H1 (cell line): ENCODE data around the gene KDM6B. TPM values are rescaled to one million over a fixed set of nuclear protein-coding genes. Genes with fewer than 3 reads are reported as not detected.

Experiments used
- CTCF ChIA-PET: fragments of 300-600 bp; sonication (Branson Sonifier 250); formaldehyde crosslinking; loops from one replicate; lab custom pipeline; 2021; ENCODE audit not compliant: partially characterized antibody; lab: Charles Lee
- POLR2A ChIA-PET: fragments of 300-600 bp; sonication (Branson Sonifier 250); formaldehyde crosslinking; loops from one replicate; lab custom pipeline; 2021; ENCODE audit warnings: inconsistent platforms; ENCODE audit not compliant: partially characterized antibody; lab: Charles Lee
- DNase-seq, 2 experiments: peaks; one replicate each; pipeline versions ENCODE4 v3.0.0 to v3.0.0-alpha.2; 2010 to 2022; ENCODE audit warnings: low spot score in 2 of 2, low read depth in 1 of 2, mixed read lengths in 1 of 2
- FAIRE-seq: peaks from 2 replicates; lab custom pipeline; 2011; peaks lifted over from hg19 to GRCh38; lab: Jason Lieb, UNC
- H2AFZ ChIP-seq: 2 replicates; pipeline ENCODE4 v1.8.1; 2012; ENCODE audit warnings: low read length, inconsistent platforms
- H2AK5ac ChIP-seq: 2 replicates; pipeline ENCODE4 v1.6.1; 2013; ENCODE audit warnings: low read depth, low read length
- H2BK120ac ChIP-seq: replicated peaks from 2 replicates; pipeline ENCODE3; 2013; ENCODE audit warnings: low read depth, low read length, inconsistent platforms
- H2BK12ac ChIP-seq: 2 replicates; pipeline ENCODE4 v1.6.1; 2013; ENCODE audit warnings: low read depth, low read length
- H2BK15ac ChIP-seq: 2 replicates; pipeline ENCODE4 v1.6.1; 2013; ENCODE audit warnings: low read length
- H2BK20ac ChIP-seq: 2 replicates; pipeline ENCODE4 v1.6.1; 2013; ENCODE audit warnings: low read length
- H2BK5ac ChIP-seq: 2 replicates; pipeline ENCODE4 v1.6.1; 2013; ENCODE audit warnings: low read depth, low read length
- H3K14ac ChIP-seq: 2 replicates; pipeline ENCODE4 v1.6.1; 2013; ENCODE audit warnings: inconsistent platforms; ENCODE audit not compliant: insufficient read length
- H3K18ac ChIP-seq: 2 replicates; pipeline ENCODE4 v1.6.1; 2013; ENCODE audit warnings: low read length; ENCODE audit errors: extremely low read depth
- H3K23ac ChIP-seq: 2 replicates; pipeline ENCODE4 v1.6.1; 2013; ENCODE audit warnings: inconsistent platforms; ENCODE audit not compliant: insufficient read length
- H3K23me2 ChIP-seq: 2 replicates; pipeline ENCODE4 v1.6.1; 2013; ENCODE audit warnings: low read depth, low read length
- H3K27ac ChIP-seq: 2 replicates; pipeline ENCODE4 v1.6.1; 2011; ENCODE audit warnings: low read depth, low read length, inconsistent platforms
- H3K27me3 ChIP-seq, 4 experiments: replicated peaks in 1 of 4; 1 replicate in 1 of 4; 2 replicates in 3 of 4; pipeline versions ENCODE4 v1.6.1 to v1.8.1; 2011 to 2013; ENCODE audit warnings: low read length in 3 of 4, mild to moderate bottlenecking in 3 of 4, inconsistent platforms in 2 of 4, mixed read lengths in 2 of 4, moderate library complexity in 1 of 4; ENCODE audit not compliant: control insufficient read depth in 3 of 4, insufficient read depth in 3 of 4; ENCODE audit errors: extremely low read depth in 1 of 4
- H3K36me3 ChIP-seq, 4 experiments: 2 replicates each; pipeline versions ENCODE4 v1.6.1 to v1.8.1; 2011 to 2013; ENCODE audit warnings: mild to moderate bottlenecking in 4 of 4, low read length in 3 of 4, moderate library complexity in 2 of 4, control low read depth in 1 of 4, inconsistent platforms in 1 of 4; ENCODE audit not compliant: insufficient read depth in 4 of 4, control insufficient read depth in 2 of 4
- H3K4ac ChIP-seq: replicated peaks from 2 replicates; pipeline ENCODE3; 2013; ENCODE audit warnings: low read length, low read depth, mixed read lengths, inconsistent platforms; ENCODE audit not compliant: insufficient read length
- H3K4me1 ChIP-seq, 4 experiments: replicated peaks in 1 of 4; 1 replicate in 1 of 4; 2 replicates in 3 of 4; pipeline versions ENCODE4 v1.6.1 to v1.8.1; 2011 to 2013; ENCODE audit warnings: low read length in 3 of 4, inconsistent platforms in 2 of 4, mixed read lengths in 1 of 4; ENCODE audit not compliant: insufficient read depth in 4 of 4, control insufficient read depth in 3 of 4
- H3K4me2 ChIP-seq, 2 experiments: 2 replicates each; pipeline versions ENCODE4 v1.6.1 to v1.8.1; 2011 to 2013; ENCODE audit warnings: low read depth in 2 of 2, low read length in 2 of 2, control low read depth in 1 of 2, inconsistent platforms in 1 of 2, mild to moderate bottlenecking in 1 of 2; ENCODE audit not compliant: insufficient read depth in 1 of 2
- H3K4me3 ChIP-seq, 4 experiments: fragments of 200-600, 300-600 bp in 1 of 4; sonication (generic), shearing (Covaris generic), sonication (Bioruptor Twin) in 1 of 4; 2 replicates each; pipeline versions ENCODE4 v1.5.1 to v1.8.1; 2011 to 2016; ENCODE audit warnings: low read length in 4 of 4, low read depth in 3 of 4, control low read depth in 2 of 4, inconsistent platforms in 2 of 4, mild to moderate bottlenecking in 2 of 4, mixed read lengths in 1 of 4, moderate library complexity in 1 of 4; ENCODE audit not compliant: insufficient read depth in 2 of 4; ENCODE audit errors: extremely low read depth in 1 of 4
- H3K56ac ChIP-seq: replicated peaks from 2 replicates; pipeline ENCODE3; 2013; ENCODE audit warnings: low read depth, mild to moderate bottlenecking, mixed read lengths, low read length, inconsistent platforms; ENCODE audit not compliant: insufficient read length
- H3K79me1 ChIP-seq: 2 replicates; pipeline ENCODE4 v1.6.1; 2013; ENCODE audit warnings: low read depth, low read length, control low read depth
- H3K79me2 ChIP-seq, 2 experiments: 2 replicates each; pipeline versions ENCODE4 v1.6.1 to v1.8.1; 2012 to 2013; ENCODE audit warnings: low read length in 2 of 2, mild to moderate bottlenecking in 2 of 2, inconsistent platforms in 1 of 2; ENCODE audit not compliant: insufficient read depth in 2 of 2, control insufficient read depth in 1 of 2
- H3K9ac ChIP-seq, 4 experiments: replicated peaks in 1 of 4; 1 replicate in 1 of 4; 2 replicates in 3 of 4; pipeline versions ENCODE4 v1.6.1 to v1.8.1; 2011 to 2013; ENCODE audit warnings: low read depth in 3 of 4, low read length in 3 of 4, control low read depth in 2 of 4, mild to moderate bottlenecking in 2 of 4, moderate library complexity in 2 of 4, inconsistent platforms in 1 of 4; ENCODE audit errors: extremely low read depth in 1 of 4
- H3K9me3 ChIP-seq, 2 experiments: 2 replicates each; pipeline versions ENCODE4 v1.6.1 to v1.8.1; 2012 to 2013; ENCODE audit warnings: mild to moderate bottlenecking in 2 of 2, moderate library complexity in 2 of 2, control low read depth in 1 of 2, inconsistent platforms in 1 of 2, low read depth in 1 of 2, low read length in 1 of 2, mixed read lengths in 1 of 2; ENCODE audit not compliant: insufficient read depth in 2 of 2
- H4K20me1 ChIP-seq, 2 experiments: replicated peaks in 1 of 2; 2 replicates each; pipeline versions ENCODE3 to v1.8.1; 2011 to 2013; ENCODE audit warnings: inconsistent platforms in 2 of 2, low read length in 2 of 2, mild to moderate bottlenecking in 1 of 2; ENCODE audit not compliant: insufficient read depth in 2 of 2, control insufficient read depth in 1 of 2
- H4K5ac ChIP-seq: 2 replicates; pipeline ENCODE4 v1.6.1; 2013; ENCODE audit warnings: low read length, low read depth, mixed read lengths, inconsistent platforms; ENCODE audit not compliant: insufficient read length
- H4K8ac ChIP-seq: 2 replicates; pipeline ENCODE4 v1.8.0; 2013; ENCODE audit warnings: mild to moderate bottlenecking, moderate library complexity, low read length, inconsistent platforms; ENCODE audit not compliant: insufficient read depth; ENCODE audit errors: extremely low read depth
- H4K91ac ChIP-seq: replicated peaks from 2 replicates; pipeline ENCODE3; 2013; ENCODE audit warnings: low read length, mixed read lengths, inconsistent platforms; ENCODE audit not compliant: insufficient read length
- ASH2L ChIP-seq: fragments of 200-600, 300-600 bp; sonication (generic); IDR thresholded peaks from one replicate; pipeline ENCODE4 v1.7.1; 2017; ENCODE audit warnings: low read length
- BCL11A ChIP-seq, 2 experiments: IDR thresholded peaks; one replicate each; pipeline ENCODE4 v1.6.1; 2011; ENCODE audit warnings: low read depth in 2 of 2, low read length in 2 of 2, mild to moderate bottlenecking in 2 of 2
- CHD1 ChIP-seq: IDR thresholded peaks from 2 replicates; pipeline ENCODE4 v1.6.1; 2012; ENCODE audit warnings: low read depth, low read length, improper control_type of control experiment
- EP300 ChIP-seq, 2 experiments: IDR thresholded peaks; 1 replicate in 1 of 2; 2 replicates in 1 of 2; pipeline ENCODE4 v1.6.1; 2011 to 2012; ENCODE audit warnings: low read depth in 2 of 2, low read length in 2 of 2, mild to moderate bottlenecking in 2 of 2, borderline replicate concordance in 1 of 2, inconsistent platforms in 1 of 2, moderate library complexity in 1 of 2
- GABPA ChIP-seq: IDR thresholded peaks from 2 replicates; pipeline ENCODE4 v1.6.1; 2011; ENCODE audit warnings: mild to moderate bottlenecking, low read length, moderate library complexity, borderline replicate concordance; ENCODE audit not compliant: insufficient read depth
- JUN ChIP-seq: IDR thresholded peaks from 2 replicates; pipeline ENCODE4 v1.6.1; 2011; ENCODE audit warnings: low read depth, mild to moderate bottlenecking, improper control_type of control experiment, low read length
- KDM5A ChIP-seq: fragments of 200-600 bp; IDR thresholded peaks from 2 replicates; pipeline ENCODE4 v1.7.1; 2012; ENCODE audit warnings: mild to moderate bottlenecking, low read length, inconsistent platforms, mixed read lengths
- NANOG ChIP-seq: IDR thresholded peaks from 2 replicates; pipeline ENCODE4 v1.6.1; 2011; ENCODE audit warnings: low read length, low read depth, mild to moderate bottlenecking, inconsistent platforms; ENCODE audit not compliant: insufficient read depth, poor library complexity, severe bottlenecking
- RFX5 ChIP-seq: IDR thresholded peaks from 2 replicates; pipeline ENCODE4 v1.6.1; 2011; ENCODE audit warnings: low read depth, low read length, improper control_type of control experiment, borderline replicate concordance
- RXRA ChIP-seq: IDR thresholded peaks from 2 replicates; pipeline ENCODE4 v1.6.1; 2011; ENCODE audit warnings: low read depth, mild to moderate bottlenecking, low read length, moderate library complexity; ENCODE audit not compliant: insufficient read depth
- SIN3A ChIP-seq, 2 experiments: IDR thresholded peaks in 1 of 2; conservative IDR thresholded peaks in 1 of 2; 2 replicates each; pipeline ENCODE4 v1.6.1; 2011 to 2012; ENCODE audit warnings: low read length in 2 of 2, improper control_type of control experiment in 1 of 2, low read depth in 1 of 2, mild to moderate bottlenecking in 1 of 2
- USF2 ChIP-seq: IDR thresholded peaks from 2 replicates; pipeline ENCODE4 v1.6.1; 2011; ENCODE audit warnings: low read length, improper control_type of control experiment
- WGBS, 2 experiments: shearing (Covaris generic) in 1 of 2; methylation state at CpG; one replicate each; pipeline versions ENCODE4 v1.1.6 to v1.1.7; 2013 to 2015; ENCODE audit warnings: low lambda C conversion rate in 2 of 2, mixed read lengths in 2 of 2, inconsistent platforms in 1 of 2, low coverage in 1 of 2, missing lambda C conversion rate in 1 of 2; ENCODE audit not compliant: insufficient replicate concordance in 2 of 2, insufficient coverage in 1 of 2, insufficient read length in 1 of 2; ENCODE audit errors: extremely low coverage in 1 of 2, missing lambda C conversion rate in 1 of 2; 5-methylcytosine and 5-hydroxymethylcytosine counted together
- polyA plus RNA-seq, 7 experiments: library from polyadenylated mRNA; depleted of rRNA in 3 of 7; stranded (reverse) in 5 of 7; unstranded in 2 of 7; fragments of >200 nt in 5 of 7; fragments of 200-250 nt in 2 of 7; gene quantifications; 1 replicate in 5 of 7; 2 replicates in 1 of 7; 4 replicates in 1 of 7; pipeline versions ENCODE4 v1.2.1 to v1.2.3, GENCODE V29; 2011 to 2013; ENCODE audit warnings: missing spikeins in 2 of 7, mixed read lengths in 2 of 7
- total RNA-seq: library from RNA; stranded (reverse); fragmentation: NEBNext Ultra II Directional; extraction: Animal tissue kit (Norgen Biotek cat#: 25700); gene quantifications from 2 replicates; pipeline ENCODE4 v1.2.1, GENCODE V29; 2021

The KDM6B gene
- total and polyA plus RNA-seq, 2 of the 8 experiments (the other 6 are each of a cell fraction or from before 2014, with no cell fraction given) = 0.48 to 3.7 TPM

GRCh38 chr17:7848739-7849129, 14.7 kb downstream of the KDM6B start:
- Histone ChIP-seq H4K8ac (no peak overlapping the region), H3K18ac (no peak overlapping the region), H4K5ac (no peak overlapping the region), H2AFZ (no peak overlapping the region), H3K4me2 (no peak overlapping the region), H3K4me1 (peaks cover 0 to 31% (median 17%) of the 10 kb centered on the region in 4 experiments; a peak in 6 of 7 replicates), H2AK5ac (no peak overlapping the region), H3K9ac (no peak overlapping the region), H2BK15ac (no peak overlapping the region), H2BK12ac (no peak overlapping the region), H2BK120ac (no peak overlapping the region), H3K79me1 (no peaks in the 10 kb centered on the region), H3K56ac (no peak overlapping the region), H3K23me2 (peaks cover 18% of the 10 kb centered on the region; the same call in 1 of the 2 replicates), H3K79me2 (no peaks in the 10 kb centered on the region), H2BK5ac (no peak overlapping the region), H3K14ac (no peak overlapping the region), H2BK20ac (no peak overlapping the region), H3K4me3 (no peak overlapping the region), H3K36me3 (peaks cover 0 to 4% (median 0%) of the 10 kb centered on the region in 4 experiments; a peak in 3 of 8 replicates), H4K91ac (no peak overlapping the region), H3K9me3 (no peaks in the 10 kb centered on the region), H3K23ac (no peak overlapping the region), H3K27me3 (peaks cover 16 to 31% (median 28%) of the 10 kb centered on the region in 4 experiments), H3K27ac (no peak overlapping the region), H4K20me1 (peaks cover 7 to 24% of the 10 kb centered on the region in 2 experiments), H3K4ac (no peak overlapping the region)
- POLR2A ChIA-PET = interaction anchor here (1.2 to 4.0 kb wide), 2 partner anchors 11 to 13 kb away, joined by 3 to 24 read pairs; no protein-coding TSS in a partner anchor
- no peak for DNase-seq
- CTCF ChIA-PET = interaction anchor here (2.5 to 4.9 kb wide), 2 partner anchors 13 kb away, joined by 6 to 44 read pairs; partner anchors contain the start of gene KDM6B
- FAIRE-seq = no peak
- 92% methylated on average over 7 of the region's 21 CpGs; no CpG with 5 or more reads in 1 of the 2 experiments for WGBS, 2 experiments
- no peak for TF ChIP-seq ASH2L
- TF ChIP-seq GABPA = no peak
- TF ChIP-seq BCL11A (IDR thresholded peaks at IDR 0.05; ENCODE audit: low read depth in 2 of 2, low read length in 2 of 2) = no peak
- TF ChIP-seq SIN3A (conservative IDR thresholded peaks at IDR 0.05 in 1 of 2, IDR thresholded peaks at IDR 0.05 in 1 of 2; ENCODE audit: low read depth in 1 of 2, low read length in 2 of 2) = no peak
- TF ChIP-seq EP300 (IDR thresholded peaks at IDR 0.05; ENCODE audit: borderline replicate concordance in 1 of 2, low read depth in 2 of 2, low read length in 2 of 2) = no peak
- no peak for TF ChIP-seq CHD1
- no peak for TF ChIP-seq USF2
- TF ChIP-seq RFX5 = no peak
- no peak for TF ChIP-seq JUN
- no peak for TF ChIP-seq RXRA
- TF ChIP-seq NANOG = no peak
- TF ChIP-seq KDM5A = no peak
